A549 (cell line): ENCODE results near the gene APOL3. TPM values are rescaled to one million over a fixed set of nuclear protein-coding genes. Genes with fewer than 3 reads are reported as not detected.

Source experiments
- ATAC-seq, 2 experiments: fragments of 200-7000 bp in 1 of 2; fragments of >200 bp in 1 of 2; cut with Nextera tagmentation in 1 of 2; cut with Tn5 transposase in 1 of 2; 3 replicates each; pipeline versions ENCODE4 v1.8.0 to v1.9.1; 2018 to 2020; ENCODE audit warnings: mild to moderate bottlenecking in 1 of 2, moderate library complexity in 1 of 2
- CTCF ChIA-PET: fragments of 300-600 bp; sonication (Branson Sonifier 250); formaldehyde crosslinking; extraction: SDS; loops from one replicate; lab custom pipeline; 2021; ENCODE audit warnings: antibody characterized with exemption, inconsistent platforms; lab: Yijun Ruan, JAX
- POLR2A ChIA-PET: fragments of 350-600 bp; formaldehyde crosslinking; extraction: SDS; loops from one replicate; lab custom pipeline; 2021; ENCODE audit warnings: antibody characterized with exemption, inconsistent platforms; lab: Yijun Ruan, JAX
- DNase-seq, 2 experiments: peaks; one replicate each; pipeline versions ENCODE4 v3.0.0 to v3.0.0-alpha.2; 2011 to 2016; ENCODE audit warnings: low read depth in 1 of 2, low spot score in 1 of 2
- FAIRE-seq: peaks from 2 replicates; lab custom pipeline; 2011; peaks lifted over from hg19 to GRCh38; lab: Jason Lieb, UNC
- H3K27ac ChIP-seq, 2 experiments: fragments of >200 bp; sonication (Bioruptor Twin); formaldehyde crosslinking; 3 replicates each; pipeline ENCODE4 v1.5.1; 2016 to 2017
- H3K4me1 ChIP-seq: fragments of >200 bp; sonication (Bioruptor Twin); formaldehyde crosslinking; 3 replicates; pipeline ENCODE4 v1.6.1; 2016
- H3K4me2 ChIP-seq: fragments of >200 bp; sonication (Bioruptor Twin); formaldehyde crosslinking; 3 replicates; pipeline ENCODE4 v1.6.1; 2016
- H3K4me3 ChIP-seq: fragments of >200 bp; sonication (Bioruptor Twin); formaldehyde crosslinking; 3 replicates; pipeline ENCODE4 v1.5.1; 2016
- H3K9me3 ChIP-seq: fragments of >200 bp; sonication (Bioruptor Twin); formaldehyde crosslinking; 3 replicates; pipeline ENCODE4 v1.6.1; 2016
- CBX2 ChIP-seq: fragments of 200-600 bp; sonication (generic); IDR thresholded peaks from 2 replicates; pipeline ENCODE4 v1.6.1; 2016; ENCODE audit warnings: low read depth, mild to moderate bottlenecking, borderline replicate concordance
- CBX8 ChIP-seq: fragments of 200-600 bp; sonication (generic); IDR thresholded peaks from 2 replicates; pipeline ENCODE4 v1.6.1; 2016
- CEBPB ChIP-seq, 2 experiments: fragments of >200 bp in 1 of 2; sonication (Bioruptor Twin) in 1 of 2; formaldehyde crosslinking in 1 of 2; IDR thresholded peaks; 2 replicates each; pipeline ENCODE4 v1.6.1; 2012 to 2016
- CHD4 ChIP-seq: fragments of 200-600 bp; sonication (generic); IDR thresholded peaks from 2 replicates; pipeline ENCODE4 v1.6.1; 2016; ENCODE audit warnings: antibody characterized with exemption, mild to moderate bottlenecking, borderline replicate concordance
- FOSB ChIP-seq: fragments of 250-450 bp; sonication (Bioruptor Pico); IDR thresholded peaks from 2 replicates; pipeline ENCODE4 v1.5.0; 2020; ENCODE audit warnings: mild to moderate bottlenecking, moderate library complexity
- HOXA7 ChIP-seq: fragments of 250-450 bp; sonication (Bioruptor Pico); IDR thresholded peaks from 2 replicates; pipeline ENCODE4 v1.5.0; 2020; ENCODE audit warnings: mild to moderate bottlenecking, moderate library complexity
- HOXB5 ChIP-seq: fragments of 250-450 bp; sonication (Bioruptor Pico); IDR thresholded peaks from 2 replicates; pipeline ENCODE4 v1.5.0; 2020; ENCODE audit warnings: mild to moderate bottlenecking, moderate library complexity
- JUN ChIP-seq, 2 experiments: fragments of >200 bp; sonication (Bioruptor Twin); formaldehyde crosslinking; IDR thresholded peaks; 2 replicates in 1 of 2; 3 replicates in 1 of 2; pipeline ENCODE4 v1.6.1; 2016 to 2017
- KDM5A ChIP-seq: fragments of 200-600 bp; sonication (generic); IDR thresholded peaks from 2 replicates; pipeline ENCODE4 v1.6.1; 2016; ENCODE audit warnings: antibody characterized with exemption, mild to moderate bottlenecking
- NPAS2 ChIP-seq: fragments of 250-450 bp; sonication (Bioruptor Pico); IDR thresholded peaks from 2 replicates; pipeline ENCODE4 v1.8.0; 2022; ENCODE audit warnings: mild to moderate bottlenecking, moderate library complexity, borderline replicate concordance
- NR3C1 ChIP-seq: fragments of >200 bp; sonication (Bioruptor Twin); formaldehyde crosslinking; IDR thresholded peaks from 3 replicates; pipeline ENCODE4 v1.6.1; 2017
- POLR2A ChIP-seq: IDR thresholded peaks from 2 replicates; pipeline ENCODE4 v1.6.1; 2012; ENCODE audit warnings: mild to moderate bottlenecking, low read length
- POLR2AphosphoS2 ChIP-seq: conservative IDR thresholded peaks from 2 replicates; pipeline ENCODE4 v1.6.1; 2012; ENCODE audit warnings: low read length, improper control_type of control experiment, inconsistent platforms
- RAD21 ChIP-seq, 2 experiments: fragments of >200 bp in 1 of 2; sonication (Bioruptor Twin) in 1 of 2; formaldehyde crosslinking in 1 of 2; IDR thresholded peaks in 1 of 2; conservative IDR thresholded peaks in 1 of 2; 2 replicates in 1 of 2; 3 replicates in 1 of 2; pipeline ENCODE4 v1.6.1; 2012 to 2018; ENCODE audit warnings: inconsistent platforms in 1 of 2
- RARB ChIP-seq: fragments of 250-450 bp; sonication (Bioruptor Pico); IDR thresholded peaks from 2 replicates; pipeline ENCODE4 v1.8.0; 2021; ENCODE audit warnings: mild to moderate bottlenecking, moderate library complexity
- RCOR1 ChIP-seq: fragments of 150-350 bp; IDR thresholded peaks from 2 replicates; pipeline ENCODE4 v1.6.1; 2014; ENCODE audit warnings: antibody characterized with exemption, low read length, low read depth
- RNF2 ChIP-seq: fragments of 200-600 bp; sonication (generic); IDR thresholded peaks from 2 replicates; pipeline ENCODE4 v1.6.1; 2016; ENCODE audit warnings: low read depth, mild to moderate bottlenecking, antibody characterized with exemption, moderate library complexity, borderline replicate concordance
- SMC3 ChIP-seq: fragments of >200 bp; sonication (Bioruptor Twin); formaldehyde crosslinking; IDR thresholded peaks from 3 replicates; pipeline ENCODE4 v1.6.1; 2018; ENCODE audit warnings: inconsistent platforms
- SREBF2 ChIP-seq: fragments of 450-650 bp; IDR thresholded peaks from 2 replicates; pipeline ENCODE4 v1.6.1; 2014; ENCODE audit warnings: mild to moderate bottlenecking, moderate library complexity
- ZFP36 ChIP-seq: fragments of 450-650 bp; IDR thresholded peaks from 2 replicates; pipeline ENCODE4 v1.6.1; 2014; ENCODE audit warnings: borderline replicate concordance; ENCODE audit not compliant: partially characterized antibody
- ZSCAN20 ChIP-seq: fragments of 250-450 bp; sonication (Bioruptor Pico); IDR thresholded peaks from 2 replicates; pipeline ENCODE4 v1.8.0; 2022; ENCODE audit warnings: mild to moderate bottlenecking, moderate library complexity
- WGBS: methylation state at CpG from one replicate; pipeline ENCODE4 v1.1.6; 2017; ENCODE audit errors: missing lambda C conversion rate; 5-methylcytosine and 5-hydroxymethylcytosine counted together
- polyA plus RNA-seq, 4 experiments: library from polyadenylated mRNA; depleted of rRNA in 3 of 4; stranded (reverse); fragments of >200 nt; fragmentation: RNase III in 1 of 4; extraction: RNeasy Plus Mini Kit Qiagen cat#74134 plus additional on column Dnase treatment in 1 of 4; gene quantifications; 2 replicates in 3 of 4; 3 replicates in 1 of 4; pipeline ENCODE4 v1.2.3, GENCODE V29; 2011 to 2017
- TF ChIP-seq, protein P1 (sequence below): fragments of 200-600 bp; sonication (generic); IDR thresholded peaks from 2 replicates; pipeline ENCODE4 v1.6.1; 2016; ENCODE audit warnings: antibody characterized with exemption, mild to moderate bottlenecking, moderate library complexity
- TF ChIP-seq, protein P2 (sequence below): IDR thresholded peaks from 2 replicates; pipeline ENCODE4 v1.6.1; 2012; ENCODE audit warnings: low read depth, borderline replicate concordance
- TF ChIP-seq, protein P3 (sequence below): fragments of 250-450 bp; sonication (Bioruptor Pico); IDR thresholded peaks from 2 replicates; pipeline ENCODE4 v1.5.0; 2020; ENCODE audit warnings: low read depth, mild to moderate bottlenecking, moderate library complexity
- TF ChIP-seq, protein P4 (sequence below): fragments of 450-650 bp; IDR thresholded peaks from 2 replicates; pipeline ENCODE4 v1.6.1; 2014; ENCODE audit warnings: antibody characterized with exemption
- TF ChIP-seq, protein P5 (sequence below): IDR thresholded peaks from 2 replicates; pipeline ENCODE4 v1.6.1; 2012

The APOL3 gene
- polyA plus RNA-seq, 2 of the 4 experiments (the other 2 are of a cell fraction): not detected

DNA sequence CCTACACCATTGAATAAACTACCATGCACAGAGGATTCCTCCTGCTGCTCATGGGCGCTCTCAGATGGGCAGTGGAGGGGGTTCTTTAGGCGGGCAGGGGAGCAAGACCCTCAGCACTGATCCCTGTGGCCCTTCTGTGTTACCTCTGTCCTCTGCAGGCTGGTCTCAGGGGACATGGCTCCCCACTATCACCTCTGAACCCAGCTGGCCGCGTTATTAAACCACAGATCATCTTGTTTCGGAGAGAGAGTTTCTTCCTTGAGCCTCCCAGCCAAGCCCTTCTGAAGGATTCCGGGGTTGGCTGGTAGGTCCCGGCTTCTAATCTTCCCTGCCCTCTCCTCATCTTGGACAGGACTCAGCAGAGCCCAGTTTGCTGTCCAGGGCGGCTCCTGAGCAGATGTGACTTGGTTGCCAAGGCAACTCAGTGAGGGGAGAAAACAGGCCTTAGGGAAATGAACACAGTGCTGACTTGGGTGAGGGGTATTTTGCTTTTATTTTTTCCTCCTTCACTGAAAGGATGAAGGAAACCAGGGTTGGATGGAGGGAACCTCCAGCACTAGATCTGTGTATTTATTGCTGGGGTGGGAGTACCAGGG lies 13.3 kb downstream of the APOL3 start:
- TF ChIP-seq RCOR1 (no peak), CBX8 (no peak), RNF2 (no peak), CHD4 (no peak), RARB (CRISPR knock-in tag) (no peak), KDM5A (no peak), FOSB (CRISPR knock-in tag) (no peak)
- TF ChIP-seq, protein P1, sequence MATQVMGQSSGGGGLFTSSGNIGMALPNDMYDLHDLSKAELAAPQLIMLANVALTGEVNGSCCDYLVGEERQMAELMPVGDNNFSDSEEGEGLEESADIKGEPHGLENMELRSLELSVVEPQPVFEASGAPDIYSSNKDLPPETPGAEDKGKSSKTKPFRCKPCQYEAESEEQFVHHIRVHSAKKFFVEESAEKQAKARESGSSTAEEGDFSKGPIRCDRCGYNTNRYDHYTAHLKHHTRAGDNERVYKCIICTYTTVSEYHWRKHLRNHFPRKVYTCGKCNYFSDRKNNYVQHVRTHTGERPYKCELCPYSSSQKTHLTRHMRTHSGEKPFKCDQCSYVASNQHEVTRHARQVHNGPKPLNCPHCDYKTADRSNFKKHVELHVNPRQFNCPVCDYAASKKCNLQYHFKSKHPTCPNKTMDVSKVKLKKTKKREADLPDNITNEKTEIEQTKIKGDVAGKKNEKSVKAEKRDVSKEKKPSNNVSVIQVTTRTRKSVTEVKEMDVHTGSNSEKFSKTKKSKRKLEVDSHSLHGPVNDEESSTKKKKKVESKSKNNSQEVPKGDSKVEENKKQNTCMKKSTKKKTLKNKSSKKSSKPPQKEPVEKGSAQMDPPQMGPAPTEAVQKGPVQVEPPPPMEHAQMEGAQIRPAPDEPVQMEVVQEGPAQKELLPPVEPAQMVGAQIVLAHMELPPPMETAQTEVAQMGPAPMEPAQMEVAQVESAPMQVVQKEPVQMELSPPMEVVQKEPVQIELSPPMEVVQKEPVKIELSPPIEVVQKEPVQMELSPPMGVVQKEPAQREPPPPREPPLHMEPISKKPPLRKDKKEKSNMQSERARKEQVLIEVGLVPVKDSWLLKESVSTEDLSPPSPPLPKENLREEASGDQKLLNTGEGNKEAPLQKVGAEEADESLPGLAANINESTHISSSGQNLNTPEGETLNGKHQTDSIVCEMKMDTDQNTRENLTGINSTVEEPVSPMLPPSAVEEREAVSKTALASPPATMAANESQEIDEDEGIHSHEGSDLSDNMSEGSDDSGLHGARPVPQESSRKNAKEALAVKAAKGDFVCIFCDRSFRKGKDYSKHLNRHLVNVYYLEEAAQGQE: no peak
- TF ChIP-seq, protein P2, sequence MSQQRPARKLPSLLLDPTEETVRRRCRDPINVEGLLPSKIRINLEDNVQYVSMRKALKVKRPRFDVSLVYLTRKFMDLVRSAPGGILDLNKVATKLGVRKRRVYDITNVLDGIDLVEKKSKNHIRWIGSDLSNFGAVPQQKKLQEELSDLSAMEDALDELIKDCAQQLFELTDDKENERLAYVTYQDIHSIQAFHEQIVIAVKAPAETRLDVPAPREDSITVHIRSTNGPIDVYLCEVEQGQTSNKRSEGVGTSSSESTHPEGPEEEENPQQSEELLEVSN: no peak
- Histone ChIP-seq H3K4me2 (no peak overlapping the region), H3K4me3 (no peak overlapping the region), H3K27ac (no peak overlapping the region), H3K9me3 (0 out of 3 replicates have a peak, but pooled peaks cover 6% of the 10 kb centered on the region), H3K4me1 (no peaks in the 10 kb centered on the region)
- FAIRE-seq (no peak), ATAC-seq (no peak), DNase-seq (no peak)
- CTCF ChIA-PET: interaction anchor here (2.1 kb wide), 1 partner anchor 32 kb away, joined by 5 read pairs; no protein-coding TSS in a partner anchor
- POLR2A ChIA-PET: no interaction called here
- 86% methylated on average over 8 of the region's 8 CpGs for WGBS

DNA sequence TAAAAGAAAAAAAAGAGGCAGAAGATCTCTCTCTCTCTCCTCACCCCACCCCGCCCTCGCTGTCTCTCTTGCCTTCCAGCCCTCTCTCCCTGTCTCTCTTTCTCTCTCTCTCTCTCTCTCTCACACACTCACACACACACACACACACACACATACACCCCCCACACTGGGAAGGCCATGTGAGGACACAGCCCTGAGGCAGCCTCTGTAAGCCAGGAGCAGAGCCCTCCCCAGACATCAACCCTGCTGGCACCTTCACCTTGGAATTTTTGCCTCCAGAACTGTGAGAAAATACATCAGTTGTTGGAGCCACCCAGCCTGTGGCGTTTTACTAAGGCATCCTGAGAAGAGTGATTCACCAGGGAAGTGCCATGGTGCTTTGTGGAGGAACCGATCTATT lies 14.7 kb downstream of the APOL3 start:
- Histone ChIP-seq H3K9me3 (no peaks in the 10 kb centered on the region), H3K4me1 (no peaks in the 10 kb centered on the region), H3K4me2 (no peak overlapping the region), H3K4me3 (no peak overlapping the region), H3K27ac (no peak overlapping the region)
- ChIA-PET CTCF (interaction anchor here (1.1 to 2.1 kb wide), 5 partner anchors 34 to 132 kb away, joined by 3 to 6 read pairs (median 5); no protein-coding TSS in a partner anchor), POLR2A (no interaction called here)
- no peak for FAIRE-seq
- DNase-seq: no peak
- 58% methylated on average over 4 of the region's 4 CpGs for WGBS
- TF ChIP-seq RCOR1 (no peak), ZFP36 (no peak), HOXB5 (CRISPR knock-in tag) (no peak), NPAS2 (no peak)
- TF ChIP-seq, protein P3, sequence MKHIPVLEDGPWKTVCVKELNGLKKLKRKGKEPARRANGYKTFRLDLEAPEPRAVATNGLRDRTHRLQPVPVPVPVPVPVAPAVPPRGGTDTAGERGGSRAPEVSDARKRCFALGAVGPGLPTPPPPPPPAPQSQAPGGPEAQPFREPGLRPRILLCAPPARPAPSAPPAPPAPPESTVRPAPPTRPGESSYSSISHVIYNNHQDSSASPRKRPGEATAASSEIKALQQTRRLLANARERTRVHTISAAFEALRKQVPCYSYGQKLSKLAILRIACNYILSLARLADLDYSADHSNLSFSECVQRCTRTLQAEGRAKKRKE (CRISPR knock-in tag): no peak
- TF ChIP-seq, protein P4, sequence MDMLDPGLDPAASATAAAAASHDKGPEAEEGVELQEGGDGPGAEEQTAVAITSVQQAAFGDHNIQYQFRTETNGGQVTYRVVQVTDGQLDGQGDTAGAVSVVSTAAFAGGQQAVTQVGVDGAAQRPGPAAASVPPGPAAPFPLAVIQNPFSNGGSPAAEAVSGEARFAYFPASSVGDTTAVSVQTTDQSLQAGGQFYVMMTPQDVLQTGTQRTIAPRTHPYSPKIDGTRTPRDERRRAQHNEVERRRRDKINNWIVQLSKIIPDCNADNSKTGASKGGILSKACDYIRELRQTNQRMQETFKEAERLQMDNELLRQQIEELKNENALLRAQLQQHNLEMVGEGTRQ: no peak
- ATAC-seq: no peak

DNA sequence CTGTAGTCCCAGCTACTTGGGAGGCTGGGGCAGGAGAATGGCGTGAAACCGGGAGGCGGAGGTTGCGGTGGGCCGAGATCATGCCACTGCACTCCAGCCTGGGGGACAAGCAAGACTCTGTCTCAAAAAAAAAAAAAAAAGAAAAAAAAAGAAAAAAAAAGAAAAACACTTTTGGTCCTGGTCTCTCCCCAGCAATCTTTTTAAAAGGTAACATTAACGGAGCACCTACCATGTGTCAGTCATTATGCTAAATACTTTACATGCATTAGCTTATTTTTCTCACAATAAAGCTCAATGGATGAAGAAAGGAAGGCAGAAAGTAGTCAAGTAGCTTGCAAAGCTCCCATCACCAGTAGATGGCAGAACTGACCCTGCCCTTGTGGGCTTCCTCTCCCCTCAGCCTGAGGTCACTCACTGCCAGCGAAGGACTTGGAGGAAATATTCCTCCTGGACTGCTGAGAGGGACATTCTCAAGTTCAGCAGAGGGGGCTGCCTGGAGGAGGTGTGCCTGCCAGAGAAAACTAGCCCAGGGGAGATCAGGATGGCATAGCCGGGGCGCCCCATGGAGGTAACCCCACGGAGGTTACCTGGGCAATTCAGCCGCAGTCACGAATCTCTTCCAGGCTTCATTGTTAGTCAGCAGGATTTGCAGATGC lies 15.5 kb downstream of the APOL3 start:
- ATAC-seq (peak; percentile 91 to 95), DNase-seq (peak; percentile 12 to 62), FAIRE-seq (no peak)
- no peaks in the 10 kb centered on the region for H3K9me3 ChIP-seq
- H3K4me2 ChIP-seq: no peak overlapping the region
- no peak overlapping the region for H3K27ac ChIP-seq
- no peak overlapping the region for H3K4me3 ChIP-seq
- H3K4me1 ChIP-seq: no peaks in the 10 kb centered on the region
- ChIA-PET CTCF (interaction anchor here (0.6 to 2.0 kb wide), 19 partner anchors 11 to 503 kb away, joined by 3 to 7 read pairs (median 3); partner anchors contain the start of gene APOL3), POLR2A (no interaction called here)
- WGBS: 17% methylated on average over 8 of the region's 12 CpGs
- TF ChIP-seq SMC3 (peak; percentile 39), NR3C1 (no peak), JUN (IDR thresholded peaks at IDR 0.05) (no peak), HOXA7 (CRISPR knock-in tag) (no peak), NPAS2 (no peak), CEBPB (IDR thresholded peaks at IDR 0.05) (no peak), RAD21 (conservative IDR thresholded peaks at IDR 0.05 in 1 of 2, IDR thresholded peaks at IDR 0.05 in 1 of 2) (peak; percentile 67 to 80), POLR2AphosphoS2 (no peak), CBX2 (no peak), SREBF2 (no peak), ZFP36 (peak; percentile 59), ZSCAN20 (no peak), POLR2A (no peak), HOXB5 (CRISPR knock-in tag) (no peak), RNF2 (no peak)
- TF ChIP-seq, protein P5, sequence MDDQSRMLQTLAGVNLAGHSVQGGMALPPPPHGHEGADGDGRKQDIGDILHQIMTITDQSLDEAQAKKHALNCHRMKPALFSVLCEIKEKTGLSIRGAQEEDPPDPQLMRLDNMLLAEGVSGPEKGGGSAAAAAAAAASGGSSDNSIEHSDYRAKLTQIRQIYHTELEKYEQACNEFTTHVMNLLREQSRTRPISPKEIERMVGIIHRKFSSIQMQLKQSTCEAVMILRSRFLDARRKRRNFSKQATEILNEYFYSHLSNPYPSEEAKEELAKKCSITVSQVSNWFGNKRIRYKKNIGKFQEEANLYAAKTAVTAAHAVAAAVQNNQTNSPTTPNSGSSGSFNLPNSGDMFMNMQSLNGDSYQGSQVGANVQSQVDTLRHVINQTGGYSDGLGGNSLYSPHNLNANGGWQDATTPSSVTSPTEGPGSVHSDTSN: no peak
